Measurements from ENCODE around the gene CYSTM1.

DNA sequence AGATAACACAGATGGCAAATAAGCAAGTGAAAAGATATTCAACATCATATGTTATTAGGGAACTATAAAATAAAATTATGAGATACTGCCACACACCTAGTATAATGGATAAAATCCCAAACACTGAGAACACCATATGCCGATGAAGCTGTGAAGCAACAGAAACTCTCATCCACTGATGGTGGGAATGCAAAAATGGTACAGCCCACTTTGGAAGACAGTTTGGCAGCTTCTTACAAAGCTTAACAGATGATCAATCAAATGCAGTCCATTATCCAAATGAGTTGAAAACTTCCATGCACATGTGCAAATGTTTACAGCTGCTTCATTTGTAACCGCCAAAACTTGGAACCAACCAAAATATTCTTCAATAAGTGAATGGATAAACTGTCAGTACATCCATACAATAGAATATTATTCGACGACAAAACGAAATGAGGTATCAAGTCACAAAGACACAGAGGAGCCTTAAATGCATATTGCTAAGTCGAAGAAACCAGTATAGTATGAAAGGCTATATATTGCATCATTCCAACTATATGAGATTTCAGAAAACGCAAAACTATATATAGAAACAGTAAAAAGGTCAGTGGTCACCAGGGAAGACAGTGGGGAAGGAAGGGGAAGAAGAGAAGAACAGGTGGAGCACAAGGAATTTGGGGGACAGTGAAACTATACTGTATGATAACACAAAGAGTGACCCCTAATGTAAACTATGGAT is 113.0 kb downstream of the CYSTM1 start:
- TF ChIP-seq, protein P1, sequence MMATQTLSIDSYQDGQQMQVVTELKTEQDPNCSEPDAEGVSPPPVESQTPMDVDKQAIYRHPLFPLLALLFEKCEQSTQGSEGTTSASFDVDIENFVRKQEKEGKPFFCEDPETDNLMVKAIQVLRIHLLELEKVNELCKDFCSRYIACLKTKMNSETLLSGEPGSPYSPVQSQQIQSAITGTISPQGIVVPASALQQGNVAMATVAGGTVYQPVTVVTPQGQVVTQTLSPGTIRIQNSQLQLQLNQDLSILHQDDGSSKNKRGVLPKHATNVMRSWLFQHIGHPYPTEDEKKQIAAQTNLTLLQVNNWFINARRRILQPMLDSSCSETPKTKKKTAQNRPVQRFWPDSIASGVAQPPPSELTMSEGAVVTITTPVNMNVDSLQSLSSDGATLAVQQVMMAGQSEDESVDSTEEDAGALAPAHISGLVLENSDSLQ (IDR thresholded peaks at IDR 0.05) = no peak
- TF ChIP-seq LEF1 (IDR thresholded peaks at IDR 0.05; ENCODE audit: borderline replicate concordance) = no peak
- TF ChIP-seq NFRKB (IDR thresholded peaks at IDR 0.05) = no peak
- no peak for TF ChIP-seq SP1 (IDR thresholded peaks at IDR 0.05)
- no peak for TF ChIP-seq FOXM1 (IDR thresholded peaks at IDR 0.05; ENCODE audit: borderline replicate concordance)
- TF ChIP-seq BHLHE40 (IDR thresholded peaks at IDR 0.05; ENCODE audit: borderline replicate concordance) = no peak
- TF ChIP-seq L3MBTL2 (conservative IDR thresholded peaks at IDR 0.05) = no peak
- TF ChIP-seq ELF4 (IDR thresholded peaks at IDR 0.05) = no peak
- no peak for TF ChIP-seq FOXK2 (IDR thresholded peaks at IDR 0.05)
- no peak for TF ChIP-seq ARNT (IDR thresholded peaks at IDR 0.05)

Measured in HEK293T (cell line).